GM12878 (cell line): Measurements from ENCODE around the gene ACSM6. TPM values are rescaled to one million over a fixed set of nuclear protein-coding genes. Genes with fewer than 3 reads are reported as not detected.

ENCODE experiments used
- ATAC-seq: fragments of 200-7000 bp; cut with Tn5 transposase; 3 replicates; pipeline ENCODE4 v1.9.1; 2020; ENCODE audit warnings: mild to moderate bottlenecking, moderate library complexity
- BruUV-seq: library from RNA; stranded (reverse); fragments of 400-500 nt; replicated peaks from 2 replicates; lab custom pipeline; 2021; lab: Mats Ljungman, UMichigan
- CTCF ChIA-PET: fragments of 300-600 bp; sonication (Branson Sonifier 250); formaldehyde crosslinking; extraction: SDS; loops from one replicate; lab custom pipeline; 2021; ENCODE audit warnings: inconsistent platforms; lab: Yijun Ruan, JAX
- POLR2A ChIA-PET: fragments of 350-600 bp; formaldehyde crosslinking; extraction: SDS; loops from one replicate; lab custom pipeline; 2021; ENCODE audit warnings: inconsistent platforms; lab: Charles Lee
- RAD21 ChIA-PET: fragments of 300-600 bp; sonication (Branson Sonifier 250); formaldehyde crosslinking; loops from one replicate; lab custom pipeline; 2023; ENCODE audit warnings: antibody characterized with exemption; ENCODE audit not compliant: unreplicated experiment; lab: Charles Lee
- SMC1A ChIA-PET: fragments of 300-600 bp; sonication (Branson Sonifier 250); formaldehyde crosslinking; loops from one replicate; lab custom pipeline; 2023; ENCODE audit not compliant: unreplicated experiment, uncharacterized antibody; lab: Charles Lee
- DNase-seq: peaks from one replicate; pipeline ENCODE4 v3.0.0-alpha.2; 2011; ENCODE audit warnings: low read depth, low spot score
- FAIRE-seq: peaks from 3 replicates; lab custom pipeline; 2011; peaks lifted over from hg19 to GRCh38; lab: Jason Lieb, UNC
- H2AFZ ChIP-seq: 2 replicates; pipeline ENCODE4 v1.6.0; 2011; ENCODE audit warnings: low read depth, low read length, control low read depth; ENCODE audit not compliant: control insufficient read depth
- H3K27ac ChIP-seq: 2 replicates; pipeline ENCODE4 v1.5.1; 2011; ENCODE audit warnings: control low read depth; ENCODE audit not compliant: control insufficient read depth, insufficient read depth
- H3K27me3 ChIP-seq, 2 experiments: replicated peaks in 1 of 2; 2 replicates each; pipeline versions ENCODE4 v1.6.0 to v1.6.1; 2011; ENCODE audit warnings: low read length in 1 of 2; ENCODE audit not compliant: control insufficient read depth in 2 of 2, insufficient read depth in 2 of 2
- H3K36me3 ChIP-seq, 2 experiments: 2 replicates each; pipeline ENCODE4 v1.5.1; 2011; ENCODE audit warnings: low read length in 1 of 2; ENCODE audit not compliant: control insufficient read depth in 2 of 2, insufficient read depth in 2 of 2
- H3K4me1 ChIP-seq: 2 replicates; pipeline ENCODE4 v1.6.1; 2011; ENCODE audit warnings: mild to moderate bottlenecking, low read length, moderate library complexity, mixed read lengths; ENCODE audit not compliant: control insufficient read depth, insufficient read depth
- H3K4me2 ChIP-seq: 2 replicates; pipeline ENCODE4 v1.6.0; 2011; ENCODE audit warnings: control low read depth; ENCODE audit not compliant: control insufficient read depth, insufficient read depth
- H3K4me3 ChIP-seq: fragments of 200-600 bp; sonication (generic); 2 replicates; pipeline ENCODE4 v1.5.1; 2016
- H3K79me2 ChIP-seq: 2 replicates; pipeline ENCODE4 v1.6.0; 2011; ENCODE audit warnings: low read length; ENCODE audit not compliant: control insufficient read depth, insufficient read depth
- H3K9ac ChIP-seq: 2 replicates; pipeline ENCODE4 v1.8.0; 2011; ENCODE audit warnings: low read length, control low read depth, mixed read lengths; ENCODE audit not compliant: control insufficient read depth, insufficient read depth
- H3K9me3 ChIP-seq: replicated peaks from 3 replicates; pipeline ENCODE4 v1.5.1; 2011; ENCODE audit warnings: mild to moderate bottlenecking, low read length; ENCODE audit not compliant: control insufficient read depth, insufficient read depth
- H4K20me1 ChIP-seq: 2 replicates; pipeline ENCODE4 v1.6.0; 2011; ENCODE audit not compliant: control insufficient read depth, insufficient read depth
- CBX3 ChIP-seq: fragments of 200-600 bp; sonication (generic); IDR thresholded peaks from 2 replicates; pipeline ENCODE4 v1.6.1; 2016; ENCODE audit warnings: low read depth, borderline replicate concordance
- POLR2AphosphoS5 ChIP-seq: IDR thresholded peaks from 2 replicates; pipeline ENCODE4 v1.6.1; 2011; ENCODE audit warnings: mild to moderate bottlenecking, low read length, inconsistent platforms
- WGBS: methylation state at CpG from one replicate; pipeline ENCODE4 v1.1.6; 2016; ENCODE audit warnings: low lambda C conversion rate; ENCODE audit not compliant: insufficient replicate concordance, insufficient coverage; ENCODE audit errors: missing lambda C conversion rate; 5-methylcytosine and 5-hydroxymethylcytosine counted together
- in situ Hi-C: fragments of 300-500 bp; cut with MboI; formaldehyde crosslinking; loops from 9 replicates; pipeline ENCODE4 v1.14.3; 2018; ENCODE audit warnings: mixed read lengths
- intact Hi-C: fragments of 100-400 bp; cut with micrococcal nuclease; formaldehyde crosslinking; loops from one replicate; pipeline ENCODE4 v1.14.2; 2022; ENCODE audit not compliant: unreplicated experiment
- polyA plus RNA-seq, 11 experiments: library from polyadenylated mRNA; depleted of rRNA in 4 of 11; unstranded in 6 of 11; stranded (reverse) in 5 of 11; fragments of >200 nt; fragmentation: Nextera tagmentation in 4 of 11; fragmentation: Illumina TruSeq in 1 of 11; extraction: Ambion mirVana in 4 of 11; extraction: Trizol in 1 of 11; gene quantifications; 1 replicate in 1 of 11; 2 replicates in 10 of 11; pipeline versions ENCODE4 v1.2.1 to v1.2.3, GENCODE V29; 2011 to 2016; ENCODE audit warnings: inconsistent platforms in 2 of 11, missing spikeins in 2 of 11, low read depth in 1 of 11
- total RNA-seq, 4 experiments: library from RNA; depleted of rRNA in 3 of 4; stranded (reverse); fragments of >200 nt in 3 of 4; fragmentation: Illumina TruSeq in 1 of 4; extraction: Trizol in 1 of 4; gene quantifications; 2 replicates each; pipeline versions ENCODE4 v1.2.1 to v1.2.3, GENCODE V29; 2013 to 2021
- TF ChIP-seq, protein P1 (sequence below): fragments of 450-650 bp; IDR thresholded peaks from 2 replicates; pipeline ENCODE4 v1.6.1; 2016; ENCODE audit warnings: mild to moderate bottlenecking, moderate library complexity, borderline replicate concordance

ACSM6 gene
- total and polyA plus RNA-seq, 10 of the 15 experiments (the other 5 are each of a cell fraction or from before 2014, with no cell fraction given), result 0.06 to 0.21 (median 0.20) TPM; not detected in 7

DNA sequence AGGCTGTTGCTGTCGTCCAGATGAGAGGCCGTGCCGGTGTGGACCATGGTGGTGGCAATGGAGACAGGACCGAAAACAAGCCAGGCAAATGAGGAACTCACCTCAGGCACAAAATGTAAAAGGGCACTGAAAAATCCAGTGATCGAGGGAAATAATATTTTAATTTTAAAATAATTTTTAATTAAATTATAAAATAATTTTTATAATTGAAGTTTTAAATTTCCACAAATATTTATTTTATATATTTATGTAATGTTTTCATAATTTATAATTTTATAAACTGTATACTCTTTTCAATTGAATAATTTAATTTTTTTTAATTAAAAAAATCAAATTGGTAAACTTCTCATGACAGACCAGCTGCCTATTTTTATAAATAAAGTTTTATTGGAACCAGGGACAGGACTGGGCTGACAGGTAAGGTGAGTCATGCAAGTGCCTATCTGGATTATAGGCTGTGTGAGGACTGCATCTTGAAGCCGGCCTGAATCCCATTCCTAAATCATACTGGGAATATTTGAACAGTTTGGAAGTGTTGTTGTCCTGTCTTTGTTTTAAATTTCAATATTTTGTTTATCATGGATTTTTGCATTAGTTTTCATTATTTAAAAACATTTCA, 15.6 kb downstream of the ACSM6 start:
- Histone ChIP-seq H3K79me2 (no peaks in the 10 kb centered on the region), H3K4me2 (no peak overlapping the region), H3K36me3 (no peaks in the 10 kb centered on the region), H4K20me1 (no peaks in the 10 kb centered on the region), H3K27ac (no peak overlapping the region), H3K27me3 (no peaks in the 10 kb centered on the region), H3K9me3 (no peaks in the 10 kb centered on the region), H3K4me1 (peaks cover under 1% of the 10 kb centered on the region; the same call in 1 of the 2 replicates), H3K4me3 (no peak overlapping the region), H3K9ac (no peak overlapping the region), H2AFZ (no peak overlapping the region)
- no TSS peak for BruUV-seq
- intact Hi-C loops (no loop called here), in situ Hi-C loops (no loop called here)
- DNase-seq, result no peak
- POLR2A ChIA-PET, result no interaction called here
- SMC1A ChIA-PET, result interaction anchor here (0.9 to 3.0 kb wide), 4 partner anchors 34 to 200 kb away, joined by 3 to 13 read pairs (median 4); no protein-coding TSS in a partner anchor
- CTCF ChIA-PET, result interaction anchor here (0.6 to 1.7 kb wide), 13 partner anchors 8 to 246 kb away, joined by 3 to 17 read pairs (median 3); no protein-coding TSS in a partner anchor
- FAIRE-seq, result no peak
- RAD21 ChIA-PET, result no interaction called here
- WGBS, result 96% methylated on average over 6 of the region's 6 CpGs
- ATAC-seq, result no peak
- TF ChIP-seq, protein P1, sequence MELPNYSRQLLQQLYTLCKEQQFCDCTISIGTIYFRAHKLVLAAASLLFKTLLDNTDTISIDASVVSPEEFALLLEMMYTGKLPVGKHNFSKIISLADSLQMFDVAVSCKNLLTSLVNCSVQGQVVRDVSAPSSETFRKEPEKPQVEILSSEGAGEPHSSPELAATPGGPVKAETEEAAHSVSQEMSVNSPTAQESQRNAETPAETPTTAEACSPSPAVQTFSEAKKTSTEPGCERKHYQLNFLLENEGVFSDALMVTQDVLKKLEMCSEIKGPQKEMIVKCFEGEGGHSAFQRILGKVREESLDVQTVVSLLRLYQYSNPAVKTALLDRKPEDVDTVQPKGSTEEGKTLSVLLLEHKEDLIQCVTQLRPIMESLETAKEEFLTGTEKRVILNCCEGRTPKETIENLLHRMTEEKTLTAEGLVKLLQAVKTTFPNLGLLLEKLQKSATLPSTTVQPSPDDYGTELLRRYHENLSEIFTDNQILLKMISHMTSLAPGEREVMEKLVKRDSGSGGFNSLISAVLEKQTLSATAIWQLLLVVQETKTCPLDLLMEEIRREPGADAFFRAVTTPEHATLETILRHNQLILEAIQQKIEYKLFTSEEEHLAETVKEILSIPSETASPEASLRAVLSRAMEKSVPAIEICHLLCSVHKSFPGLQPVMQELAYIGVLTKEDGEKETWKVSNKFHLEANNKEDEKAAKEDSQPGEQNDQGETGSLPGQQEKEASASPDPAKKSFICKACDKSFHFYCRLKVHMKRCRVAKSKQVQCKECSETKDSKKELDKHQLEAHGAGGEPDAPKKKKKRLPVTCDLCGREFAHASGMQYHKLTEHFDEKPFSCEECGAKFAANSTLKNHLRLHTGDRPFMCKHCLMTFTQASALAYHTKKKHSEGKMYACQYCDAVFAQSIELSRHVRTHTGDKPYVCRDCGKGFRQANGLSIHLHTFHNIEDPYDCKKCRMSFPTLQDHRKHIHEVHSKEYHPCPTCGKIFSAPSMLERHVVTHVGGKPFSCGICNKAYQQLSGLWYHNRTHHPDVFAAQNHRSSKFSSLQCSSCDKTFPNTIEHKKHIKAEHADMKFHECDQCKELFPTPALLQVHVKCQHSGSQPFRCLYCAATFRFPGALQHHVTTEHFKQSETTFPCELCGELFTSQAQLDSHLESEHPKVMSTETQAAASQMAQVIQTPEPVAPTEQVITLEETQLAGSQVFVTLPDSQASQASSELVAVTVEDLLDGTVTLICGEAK, result peak; percentile 40; the same call in 1 of the 2 replicates
- TF ChIP-seq POLR2AphosphoS5, result no peak
- TF ChIP-seq CBX3, result no peak
